GM12878 (cell line): Measurements from ENCODE around the gene LAMB4. TPM values are rescaled to one million over a fixed set of nuclear protein-coding genes. Genes with fewer than 3 reads are reported as not detected.

Experiments
- ATAC-seq: fragments of 200-7000 bp; cut with Tn5 transposase; 3 replicates; pipeline ENCODE4 v1.9.1; 2020; ENCODE audit warnings: mild to moderate bottlenecking, moderate library complexity
- BruUV-seq: library from RNA; stranded (reverse); fragments of 400-500 nt; replicated peaks from 2 replicates; lab custom pipeline; 2021; lab: Mats Ljungman, UMichigan
- CTCF ChIA-PET: fragments of 300-600 bp; sonication (Branson Sonifier 250); formaldehyde crosslinking; extraction: SDS; loops from one replicate; lab custom pipeline; 2021; ENCODE audit warnings: inconsistent platforms; lab: Yijun Ruan, JAX
- POLR2A ChIA-PET: fragments of 350-600 bp; formaldehyde crosslinking; extraction: SDS; loops from one replicate; lab custom pipeline; 2021; ENCODE audit warnings: inconsistent platforms; lab: Charles Lee
- RAD21 ChIA-PET: fragments of 300-600 bp; sonication (Branson Sonifier 250); formaldehyde crosslinking; loops from one replicate; lab custom pipeline; 2023; ENCODE audit warnings: antibody characterized with exemption; ENCODE audit not compliant: unreplicated experiment; lab: Charles Lee
- SMC1A ChIA-PET: fragments of 300-600 bp; sonication (Branson Sonifier 250); formaldehyde crosslinking; loops from one replicate; lab custom pipeline; 2023; ENCODE audit not compliant: unreplicated experiment, uncharacterized antibody; lab: Charles Lee
- DNase-seq: peaks from one replicate; pipeline ENCODE4 v3.0.0-alpha.2; 2011; ENCODE audit warnings: low read depth, low spot score
- FAIRE-seq: peaks from 3 replicates; lab custom pipeline; 2011; peaks lifted over from hg19 to GRCh38; lab: Jason Lieb, UNC
- H2AFZ ChIP-seq: 2 replicates; pipeline ENCODE4 v1.6.0; 2011; ENCODE audit warnings: low read depth, low read length, control low read depth; ENCODE audit not compliant: control insufficient read depth
- H3K27ac ChIP-seq: 2 replicates; pipeline ENCODE4 v1.5.1; 2011; ENCODE audit warnings: control low read depth; ENCODE audit not compliant: control insufficient read depth, insufficient read depth
- H3K27me3 ChIP-seq, 2 experiments: replicated peaks in 1 of 2; 2 replicates each; pipeline versions ENCODE4 v1.6.0 to v1.6.1; 2011; ENCODE audit warnings: low read length in 1 of 2; ENCODE audit not compliant: control insufficient read depth in 2 of 2, insufficient read depth in 2 of 2
- H3K36me3 ChIP-seq, 2 experiments: 2 replicates each; pipeline ENCODE4 v1.5.1; 2011; ENCODE audit warnings: low read length in 1 of 2; ENCODE audit not compliant: control insufficient read depth in 2 of 2, insufficient read depth in 2 of 2
- H3K4me1 ChIP-seq: 2 replicates; pipeline ENCODE4 v1.6.1; 2011; ENCODE audit warnings: mild to moderate bottlenecking, low read length, moderate library complexity, mixed read lengths; ENCODE audit not compliant: control insufficient read depth, insufficient read depth
- H3K4me2 ChIP-seq: 2 replicates; pipeline ENCODE4 v1.6.0; 2011; ENCODE audit warnings: control low read depth; ENCODE audit not compliant: control insufficient read depth, insufficient read depth
- H3K4me3 ChIP-seq: fragments of 200-600 bp; sonication (generic); 2 replicates; pipeline ENCODE4 v1.5.1; 2016
- H3K79me2 ChIP-seq: 2 replicates; pipeline ENCODE4 v1.6.0; 2011; ENCODE audit warnings: low read length; ENCODE audit not compliant: control insufficient read depth, insufficient read depth
- H3K9ac ChIP-seq: 2 replicates; pipeline ENCODE4 v1.8.0; 2011; ENCODE audit warnings: low read length, control low read depth, mixed read lengths; ENCODE audit not compliant: control insufficient read depth, insufficient read depth
- H3K9me3 ChIP-seq: replicated peaks from 3 replicates; pipeline ENCODE4 v1.5.1; 2011; ENCODE audit warnings: mild to moderate bottlenecking, low read length; ENCODE audit not compliant: control insufficient read depth, insufficient read depth
- H4K20me1 ChIP-seq: 2 replicates; pipeline ENCODE4 v1.6.0; 2011; ENCODE audit not compliant: control insufficient read depth, insufficient read depth
- BRCA1 ChIP-seq: IDR thresholded peaks from 2 replicates; pipeline ENCODE4 v1.6.1; 2011; ENCODE audit warnings: low read depth, low read length, improper control_type of control experiment
- CBX3 ChIP-seq: fragments of 200-600 bp; sonication (generic); IDR thresholded peaks from 2 replicates; pipeline ENCODE4 v1.6.1; 2016; ENCODE audit warnings: low read depth, borderline replicate concordance
- EED ChIP-seq: sonication (generic); IDR thresholded peaks from 2 replicates; pipeline ENCODE4 v1.6.1; 2016; ENCODE audit warnings: antibody characterized with exemption, low read depth
- FOXM1 ChIP-seq: IDR thresholded peaks from 2 replicates; pipeline ENCODE4 v1.6.1; 2012; ENCODE audit warnings: low read depth, mild to moderate bottlenecking, inconsistent platforms, low read length, moderate library complexity
- HDGF ChIP-seq: fragments of 450-650 bp; IDR thresholded peaks from 2 replicates; pipeline ENCODE4 v1.6.1; 2016; ENCODE audit warnings: antibody characterized with exemption
- IKZF2 ChIP-seq, 2 experiments: fragments of 450-650 bp; IDR thresholded peaks; 2 replicates each; pipeline ENCODE4 v1.6.1; 2017; ENCODE audit warnings: mild to moderate bottlenecking in 2 of 2, moderate library complexity in 2 of 2
- NFXL1 ChIP-seq: fragments of 450-650 bp; IDR thresholded peaks from 2 replicates; pipeline ENCODE4 v1.6.1; 2017; ENCODE audit warnings: antibody characterized with exemption, mild to moderate bottlenecking, borderline replicate concordance
- RELA ChIP-seq: fragments of 450-650 bp; IDR thresholded peaks from 2 replicates; pipeline ENCODE4 v1.8.0; 2014; ENCODE audit warnings: borderline replicate concordance; ENCODE audit not compliant: partially characterized antibody
- RFX5 ChIP-seq: IDR thresholded peaks from 2 replicates; pipeline ENCODE4 v1.6.1; 2011; ENCODE audit warnings: low read depth, low read length, improper control_type of control experiment
- RUNX3 ChIP-seq: IDR thresholded peaks from 2 replicates; pipeline ENCODE4 v1.6.1; 2012; ENCODE audit warnings: low read length, inconsistent platforms
- SMAD5 ChIP-seq: IDR thresholded peaks from 2 replicates; pipeline ENCODE4 v1.6.1; 2016; ENCODE audit warnings: antibody characterized with exemption, low read depth
- SMARCA5 ChIP-seq: fragments of 450-650 bp; IDR thresholded peaks from 2 replicates; pipeline ENCODE4 v1.6.1; 2017; ENCODE audit warnings: mild to moderate bottlenecking
- TBL1XR1 ChIP-seq: IDR thresholded peaks from 2 replicates; pipeline ENCODE4 v1.6.1; 2012; ENCODE audit warnings: low read depth, low read length, improper control_type of control experiment
- WGBS: methylation state at CpG from one replicate; pipeline ENCODE4 v1.1.6; 2016; ENCODE audit warnings: low lambda C conversion rate; ENCODE audit not compliant: insufficient replicate concordance, insufficient coverage; ENCODE audit errors: missing lambda C conversion rate; 5-methylcytosine and 5-hydroxymethylcytosine counted together
- in situ Hi-C: fragments of 300-500 bp; cut with MboI; formaldehyde crosslinking; loops from 9 replicates; pipeline ENCODE4 v1.14.3; 2018; ENCODE audit warnings: mixed read lengths
- intact Hi-C: fragments of 100-400 bp; cut with micrococcal nuclease; formaldehyde crosslinking; loops from one replicate; pipeline ENCODE4 v1.14.2; 2022; ENCODE audit not compliant: unreplicated experiment
- polyA plus RNA-seq, 11 experiments: library from polyadenylated mRNA; depleted of rRNA in 4 of 11; unstranded in 6 of 11; stranded (reverse) in 5 of 11; fragments of >200 nt; fragmentation: Nextera tagmentation in 4 of 11; fragmentation: Illumina TruSeq in 1 of 11; extraction: Ambion mirVana in 4 of 11; extraction: Trizol in 1 of 11; gene quantifications; 1 replicate in 1 of 11; 2 replicates in 10 of 11; pipeline versions ENCODE4 v1.2.1 to v1.2.3, GENCODE V29; 2011 to 2016; ENCODE audit warnings: inconsistent platforms in 2 of 11, missing spikeins in 2 of 11, low read depth in 1 of 11
- total RNA-seq, 4 experiments: library from RNA; depleted of rRNA in 3 of 4; stranded (reverse); fragments of >200 nt in 3 of 4; fragmentation: Illumina TruSeq in 1 of 4; extraction: Trizol in 1 of 4; gene quantifications; 2 replicates each; pipeline versions ENCODE4 v1.2.1 to v1.2.3, GENCODE V29; 2013 to 2021
- TF ChIP-seq, protein P1 (sequence below): fragments of 450-650 bp; IDR thresholded peaks from 2 replicates; pipeline ENCODE4 v1.6.1; 2014; ENCODE audit warnings: mild to moderate bottlenecking
- TF ChIP-seq, protein P2 (sequence below): fragments of 450-650 bp; IDR thresholded peaks from 2 replicates; pipeline ENCODE4 v1.6.1; 2017; ENCODE audit warnings: mild to moderate bottlenecking, moderate library complexity
- TF ChIP-seq, protein P3 (sequence below): IDR thresholded peaks from 2 replicates; pipeline ENCODE4 v1.6.1; 2012; ENCODE audit warnings: low read length, inconsistent platforms

LAMB4 gene
- total and polyA plus RNA-seq, 10 of the 15 experiments (the other 5 are each of a cell fraction or from before 2014, with no cell fraction given) = 0.04 to 0.06 TPM; not detected in 8

DNA sequence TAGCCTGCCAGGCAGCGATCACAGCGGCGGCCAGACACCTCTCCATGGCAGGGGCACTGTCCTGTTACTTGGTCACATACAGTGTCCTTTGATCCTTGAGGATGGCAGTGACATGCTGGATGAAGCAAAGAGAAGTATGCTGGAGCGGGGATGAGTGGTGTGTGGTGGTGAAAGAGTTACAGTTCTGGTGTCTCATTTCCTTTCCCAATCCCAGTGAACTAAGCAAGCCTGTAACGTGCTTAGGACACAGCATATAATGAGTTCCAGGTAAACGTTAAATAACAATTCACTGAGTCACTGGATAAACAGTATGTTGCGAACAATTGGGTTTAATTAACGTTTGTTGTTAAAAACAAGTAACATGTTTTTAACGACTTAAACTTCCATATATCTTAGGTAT lies 63.7 kb downstream of the LAMB4 start:
- Histone ChIP-seq H3K4me3 (no peak overlapping the region), H3K4me2 (no peak overlapping the region), H3K27ac (no peak overlapping the region), H4K20me1 (no peaks in the 10 kb centered on the region), H3K9me3 (no peaks in the 10 kb centered on the region), H3K4me1 (0 out of 2 replicates have a peak, but pooled peaks cover 5% of the 10 kb centered on the region), H3K9ac (no peak overlapping the region), H3K36me3 (no peaks in the 10 kb centered on the region), H3K27me3 (peaks cover 1 to 2% of the 10 kb centered on the region in 2 experiments; a peak in 2 of 4 replicates), H3K79me2 (no peaks in the 10 kb centered on the region), H2AFZ (no peak overlapping the region)
- TF ChIP-seq IKZF2 (IDR thresholded peaks at IDR 0.05) (no peak), EED (no peak), TBL1XR1 (no peak), FOXM1 (no peak), RELA (no peak), CBX3 (no peak), RUNX3 (no peak), NFXL1 (no peak), BRCA1 (no peak), RFX5 (no peak), HDGF (no peak), SMAD5 (no peak), SMARCA5 (no peak)
- TF ChIP-seq, protein P1, sequence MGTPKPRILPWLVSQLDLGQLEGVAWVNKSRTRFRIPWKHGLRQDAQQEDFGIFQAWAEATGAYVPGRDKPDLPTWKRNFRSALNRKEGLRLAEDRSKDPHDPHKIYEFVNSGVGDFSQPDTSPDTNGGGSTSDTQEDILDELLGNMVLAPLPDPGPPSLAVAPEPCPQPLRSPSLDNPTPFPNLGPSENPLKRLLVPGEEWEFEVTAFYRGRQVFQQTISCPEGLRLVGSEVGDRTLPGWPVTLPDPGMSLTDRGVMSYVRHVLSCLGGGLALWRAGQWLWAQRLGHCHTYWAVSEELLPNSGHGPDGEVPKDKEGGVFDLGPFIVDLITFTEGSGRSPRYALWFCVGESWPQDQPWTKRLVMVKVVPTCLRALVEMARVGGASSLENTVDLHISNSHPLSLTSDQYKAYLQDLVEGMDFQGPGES = no peak
- TF ChIP-seq, protein P2, sequence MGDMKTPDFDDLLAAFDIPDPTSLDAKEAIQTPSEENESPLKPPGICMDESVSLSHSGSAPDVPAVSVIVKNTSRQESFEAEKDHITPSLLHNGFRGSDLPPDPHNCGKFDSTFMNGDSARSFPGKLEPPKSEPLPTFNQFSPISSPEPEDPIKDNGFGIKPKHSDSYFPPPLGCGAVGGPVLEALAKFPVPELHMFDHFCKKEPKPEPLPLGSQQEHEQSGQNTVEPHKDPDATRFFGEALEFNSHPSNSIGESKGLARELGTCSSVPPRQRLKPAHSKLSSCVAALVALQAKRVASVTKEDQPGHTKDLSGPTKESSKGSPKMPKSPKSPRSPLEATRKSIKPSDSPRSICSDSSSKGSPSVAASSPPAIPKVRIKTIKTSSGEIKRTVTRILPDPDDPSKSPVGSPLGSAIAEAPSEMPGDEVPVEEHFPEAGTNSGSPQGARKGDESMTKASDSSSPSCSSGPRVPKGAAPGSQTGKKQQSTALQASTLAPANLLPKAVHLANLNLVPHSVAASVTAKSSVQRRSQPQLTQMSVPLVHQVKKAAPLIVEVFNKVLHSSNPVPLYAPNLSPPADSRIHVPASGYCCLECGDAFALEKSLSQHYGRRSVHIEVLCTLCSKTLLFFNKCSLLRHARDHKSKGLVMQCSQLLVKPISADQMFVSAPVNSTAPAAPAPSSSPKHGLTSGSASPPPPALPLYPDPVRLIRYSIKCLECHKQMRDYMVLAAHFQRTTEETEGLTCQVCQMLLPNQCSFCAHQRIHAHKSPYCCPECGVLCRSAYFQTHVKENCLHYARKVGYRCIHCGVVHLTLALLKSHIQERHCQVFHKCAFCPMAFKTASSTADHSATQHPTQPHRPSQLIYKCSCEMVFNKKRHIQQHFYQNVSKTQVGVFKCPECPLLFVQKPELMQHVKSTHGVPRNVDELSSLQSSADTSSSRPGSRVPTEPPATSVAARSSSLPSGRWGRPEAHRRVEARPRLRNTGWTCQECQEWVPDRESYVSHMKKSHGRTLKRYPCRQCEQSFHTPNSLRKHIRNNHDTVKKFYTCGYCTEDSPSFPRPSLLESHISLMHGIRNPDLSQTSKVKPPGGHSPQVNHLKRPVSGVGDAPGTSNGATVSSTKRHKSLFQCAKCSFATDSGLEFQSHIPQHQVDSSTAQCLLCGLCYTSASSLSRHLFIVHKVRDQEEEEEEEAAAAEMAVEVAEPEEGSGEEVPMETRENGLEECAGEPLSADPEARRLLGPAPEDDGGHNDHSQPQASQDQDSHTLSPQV = no peak
- TF ChIP-seq, protein P3, sequence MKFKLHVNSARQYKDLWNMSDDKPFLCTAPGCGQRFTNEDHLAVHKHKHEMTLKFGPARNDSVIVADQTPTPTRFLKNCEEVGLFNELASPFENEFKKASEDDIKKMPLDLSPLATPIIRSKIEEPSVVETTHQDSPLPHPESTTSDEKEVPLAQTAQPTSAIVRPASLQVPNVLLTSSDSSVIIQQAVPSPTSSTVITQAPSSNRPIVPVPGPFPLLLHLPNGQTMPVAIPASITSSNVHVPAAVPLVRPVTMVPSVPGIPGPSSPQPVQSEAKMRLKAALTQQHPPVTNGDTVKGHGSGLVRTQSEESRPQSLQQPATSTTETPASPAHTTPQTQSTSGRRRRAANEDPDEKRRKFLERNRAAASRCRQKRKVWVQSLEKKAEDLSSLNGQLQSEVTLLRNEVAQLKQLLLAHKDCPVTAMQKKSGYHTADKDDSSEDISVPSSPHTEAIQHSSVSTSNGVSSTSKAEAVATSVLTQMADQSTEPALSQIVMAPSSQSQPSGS = no peak
- intact Hi-C loops (no loop called here), in situ Hi-C loops (no loop called here)
- ATAC-seq = no peak
- FAIRE-seq = no peak
- CTCF ChIA-PET = no interaction called here
- POLR2A ChIA-PET = no interaction called here
- 38% methylated on average over 9 of the region's 9 CpGs for WGBS
- RAD21 ChIA-PET = no interaction called here
- BruUV-seq = no TSS peak
- SMC1A ChIA-PET = no interaction called here
- no peak for DNase-seq
